ENCODE measurements around the gene ACAP3. TPM values are rescaled to one million over a fixed set of nuclear protein-coding genes. Genes with fewer than 3 reads are reported as not detected.

Gene ACAP3
- total RNA-seq, 4 donors from 2014 or later: 13.4 to 43.3 (median 18.8) TPM

DNA sequence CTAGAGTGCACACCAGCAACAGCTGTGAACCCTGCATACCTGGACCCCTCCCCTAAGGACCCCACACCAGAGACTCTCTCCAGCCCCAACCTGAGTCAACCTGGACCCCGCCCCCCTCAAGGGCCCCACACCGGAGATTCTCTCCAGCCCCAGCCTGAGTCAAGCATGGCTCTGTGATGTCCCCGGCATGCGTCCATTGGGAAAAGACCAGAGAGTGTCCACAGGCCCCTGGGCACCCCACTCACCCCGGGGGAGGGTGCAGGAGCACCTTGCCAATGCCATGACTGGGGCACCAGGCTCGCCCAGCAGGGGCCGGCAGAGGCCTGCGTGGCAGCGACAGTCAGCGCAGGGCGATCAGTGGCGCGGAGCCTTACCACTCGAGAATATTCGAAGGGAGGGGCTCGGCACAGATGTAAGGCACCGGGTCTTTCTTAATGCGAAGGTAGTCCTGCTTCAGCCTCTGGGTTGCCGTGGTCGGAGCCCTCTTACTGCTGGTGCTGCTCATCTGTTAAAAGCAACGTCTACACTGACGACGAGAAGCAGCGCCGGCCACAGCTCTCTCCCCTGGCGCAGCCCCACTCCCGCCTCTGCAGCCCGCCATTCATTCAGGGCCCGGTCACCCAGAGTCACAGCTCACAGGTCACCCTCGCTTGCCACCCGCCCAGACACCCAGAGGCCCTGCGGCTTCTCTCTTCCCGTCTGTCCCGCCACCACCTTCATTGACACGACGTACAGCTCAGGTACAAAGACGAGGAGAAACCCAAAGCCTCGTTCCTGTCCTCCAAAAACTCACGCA, 40.0 kb downstream of the ACAP3 start:
- TF ChIP-seq, protein P1, sequence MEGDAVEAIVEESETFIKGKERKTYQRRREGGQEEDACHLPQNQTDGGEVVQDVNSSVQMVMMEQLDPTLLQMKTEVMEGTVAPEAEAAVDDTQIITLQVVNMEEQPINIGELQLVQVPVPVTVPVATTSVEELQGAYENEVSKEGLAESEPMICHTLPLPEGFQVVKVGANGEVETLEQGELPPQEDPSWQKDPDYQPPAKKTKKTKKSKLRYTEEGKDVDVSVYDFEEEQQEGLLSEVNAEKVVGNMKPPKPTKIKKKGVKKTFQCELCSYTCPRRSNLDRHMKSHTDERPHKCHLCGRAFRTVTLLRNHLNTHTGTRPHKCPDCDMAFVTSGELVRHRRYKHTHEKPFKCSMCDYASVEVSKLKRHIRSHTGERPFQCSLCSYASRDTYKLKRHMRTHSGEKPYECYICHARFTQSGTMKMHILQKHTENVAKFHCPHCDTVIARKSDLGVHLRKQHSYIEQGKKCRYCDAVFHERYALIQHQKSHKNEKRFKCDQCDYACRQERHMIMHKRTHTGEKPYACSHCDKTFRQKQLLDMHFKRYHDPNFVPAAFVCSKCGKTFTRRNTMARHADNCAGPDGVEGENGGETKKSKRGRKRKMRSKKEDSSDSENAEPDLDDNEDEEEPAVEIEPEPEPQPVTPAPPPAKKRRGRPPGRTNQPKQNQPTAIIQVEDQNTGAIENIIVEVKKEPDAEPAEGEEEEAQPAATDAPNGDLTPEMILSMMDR (IDR thresholded peaks at IDR 0.05; ENCODE audit: low read depth): no peak

DNA sequence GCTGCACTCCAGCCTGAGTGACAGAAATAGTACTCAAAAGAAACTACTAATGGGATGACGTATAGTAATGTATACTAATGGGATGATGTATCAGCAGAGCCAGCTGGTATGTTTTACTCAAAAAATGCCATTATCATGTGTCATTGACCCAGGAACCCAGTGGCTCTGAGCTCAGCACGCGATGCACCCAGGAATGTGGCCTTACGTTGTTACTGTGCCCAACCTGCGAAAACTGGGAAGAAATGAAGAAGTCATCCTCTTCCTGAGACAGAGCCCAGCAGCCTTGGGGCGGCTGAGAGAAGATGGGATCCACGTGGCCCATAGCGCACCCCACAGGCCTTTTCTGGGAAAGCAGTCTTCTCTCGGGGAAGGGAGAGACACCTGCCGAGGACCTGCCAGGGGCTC, 42.9 kb downstream of the ACAP3 start:
- TF ChIP-seq, protein P1 (IDR thresholded peaks at IDR 0.05; ENCODE audit: low read depth): no peak

DNA sequence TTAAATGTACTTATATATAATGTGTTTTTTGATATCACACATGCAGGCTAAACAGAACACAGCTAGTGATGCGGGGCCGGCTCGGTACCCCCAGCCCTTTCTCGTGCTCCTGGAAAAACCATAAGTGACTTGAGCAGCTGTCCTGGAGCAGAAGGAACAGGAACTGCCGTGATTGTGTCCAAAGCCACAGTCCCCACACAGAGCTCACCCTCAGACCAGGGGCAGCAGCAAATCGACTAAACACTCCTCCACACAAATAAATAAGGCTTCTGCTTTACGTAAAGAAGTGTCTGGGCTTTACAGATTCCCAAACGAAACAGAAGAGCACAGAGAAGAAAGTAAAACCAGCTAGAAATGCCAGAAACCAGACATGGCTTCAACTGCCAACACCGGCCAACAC, 43.7 kb downstream of the ACAP3 start:
- TF ChIP-seq, protein P1 (IDR thresholded peaks at IDR 0.05; ENCODE audit: low read depth): no peak

DNA sequence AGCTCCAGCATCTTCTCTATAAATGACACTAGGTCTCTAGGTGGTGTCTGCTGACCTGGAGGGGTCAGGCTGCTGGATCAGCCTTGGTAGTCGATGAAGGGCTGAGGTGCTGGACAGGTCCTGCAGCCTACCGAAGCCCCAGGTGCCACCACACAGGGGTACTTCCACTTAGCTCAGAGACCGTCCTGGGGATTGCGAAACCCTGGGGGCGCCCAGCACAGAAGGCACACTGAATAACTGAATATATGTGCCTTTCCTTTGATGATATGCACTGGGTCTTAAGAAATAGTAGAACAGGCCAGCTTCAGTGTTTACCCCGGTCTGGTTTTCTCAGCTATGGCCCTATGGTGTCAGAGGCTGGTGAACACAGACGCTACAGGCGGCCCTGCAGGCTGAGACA, 45.0 kb downstream of the ACAP3 start:
- TF ChIP-seq, protein P1 (IDR thresholded peaks at IDR 0.05; ENCODE audit: low read depth): no peak

DNA sequence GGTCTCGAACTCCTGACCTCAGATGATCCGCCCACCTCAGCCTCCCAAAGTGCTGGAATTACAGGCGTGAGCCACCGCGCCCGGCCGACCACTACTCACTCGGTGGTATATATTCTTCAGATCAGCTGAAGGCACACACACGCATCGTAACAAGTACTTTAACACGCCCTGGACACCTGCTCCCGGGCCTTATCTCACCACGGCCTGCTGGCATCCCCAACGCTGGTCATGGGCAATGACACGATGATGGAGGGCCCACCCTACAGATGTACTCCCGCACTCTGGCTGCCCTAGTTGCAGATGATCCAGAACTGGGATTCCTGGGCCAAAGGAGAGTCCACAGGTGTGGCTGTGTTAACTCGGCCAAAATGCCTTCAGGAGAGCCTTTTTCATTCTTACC, 45.7 kb downstream of the ACAP3 start:
- TF ChIP-seq, protein P1 (IDR thresholded peaks at IDR 0.05; ENCODE audit: low read depth): no peak

DNA sequence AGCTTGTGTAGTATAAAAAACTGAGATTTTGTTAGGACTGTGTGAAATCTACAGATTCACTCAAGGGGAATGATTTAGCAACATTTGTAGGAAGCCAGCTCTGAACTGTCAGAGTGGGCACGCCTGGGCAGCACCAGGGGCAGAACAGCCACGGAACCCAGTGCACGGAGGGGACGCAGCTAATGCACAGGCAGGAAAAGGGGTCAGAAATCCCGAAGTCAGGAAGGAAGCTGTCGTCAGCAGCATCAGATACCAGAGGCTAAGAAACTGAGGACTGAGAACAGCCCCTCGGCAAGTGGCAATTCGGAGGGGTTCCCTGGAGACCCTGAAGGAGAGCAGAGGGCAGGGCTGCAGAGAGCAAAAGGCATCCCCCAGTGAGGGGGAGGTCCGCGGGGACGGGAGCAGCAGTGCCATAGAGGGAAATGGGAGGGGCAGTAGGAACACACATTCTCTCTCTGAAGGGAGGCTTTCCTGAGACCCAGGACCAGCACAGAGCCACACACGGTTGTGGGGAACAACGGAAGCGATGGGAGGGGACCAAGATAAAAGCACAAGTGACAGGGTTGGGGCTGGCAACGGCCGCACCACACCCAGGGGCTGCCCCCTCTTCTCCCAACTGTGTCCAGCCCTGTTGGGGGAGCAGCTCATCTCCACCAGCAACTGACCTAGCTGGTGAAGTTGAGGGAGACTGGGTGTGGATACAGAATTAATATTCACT, 46.7 kb downstream of the ACAP3 start:
- TF ChIP-seq, protein P1 (IDR thresholded peaks at IDR 0.05; ENCODE audit: low read depth): no peak

DNA sequence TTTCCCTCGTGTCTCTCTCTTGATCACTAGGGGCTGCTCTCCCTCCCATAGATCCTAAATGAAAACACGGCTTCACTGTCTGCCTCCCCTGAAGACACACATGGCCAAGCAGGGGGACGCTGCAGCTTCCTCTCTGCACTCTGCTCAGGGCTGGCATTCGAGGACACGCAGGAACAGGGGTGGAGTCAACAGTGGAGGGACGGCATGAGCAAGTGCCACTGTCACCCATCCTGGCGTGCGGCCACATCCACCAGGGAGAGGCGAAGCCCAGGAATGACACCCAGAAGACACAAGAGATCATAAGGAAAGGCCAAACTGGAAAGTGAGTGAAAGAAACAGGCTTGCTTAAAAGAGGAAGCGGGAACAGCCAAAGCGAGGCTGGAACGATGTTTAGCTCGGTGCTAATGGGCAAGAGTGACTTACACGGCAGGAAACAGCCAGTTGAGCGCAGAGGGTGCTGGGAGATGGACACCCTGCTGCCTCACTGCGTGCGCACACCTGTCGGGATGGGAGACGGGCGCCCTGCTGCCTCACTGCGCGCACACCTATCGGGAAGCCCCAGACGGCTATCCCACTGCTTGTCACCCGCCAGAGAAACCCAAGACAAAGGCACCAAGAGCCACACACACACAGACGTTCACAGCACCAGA, 47.7 kb downstream of the ACAP3 start:
- TF ChIP-seq, protein P1 (IDR thresholded peaks at IDR 0.05; ENCODE audit: low read depth): no peak

All from subcutaneous adipose tissue (tissue), 4 donors.